Upper lobe of left lung (tissue), 4 donors: Measurements from ENCODE around the gene PRRG2.

ENCODE experiments used
- CTCF ChIP-seq, 6 experiments: fragments of 450-650 bp in 4 of 6; fragments of 200-600 bp in 2 of 6; sonication (generic) in 2 of 6; IDR thresholded peaks; one replicate each; pipeline ENCODE4 v1.5.1; 2016 to 2019; ENCODE audit warnings: antibody characterized with exemption in 6 of 6
- POLR2A ChIP-seq, 4 donors: fragments of 450-650 bp; IDR thresholded peaks; one replicate each; pipeline ENCODE4 v1.5.1; 2016 to 2017; ENCODE audit warnings: antibody characterized with exemption in 4 of 4, mild to moderate bottlenecking in 2 of 4
- POLR2AphosphoS5 ChIP-seq, 2 donors: sonication (generic); formaldehyde crosslinking; IDR thresholded peaks; one replicate each; pipeline ENCODE4 v1.5.1; 2017; ENCODE audit warnings: antibody characterized with exemption in 2 of 2

- TF ChIP-seq POLR2A (IDR thresholded peaks at IDR 0.05) (peak in 1 of 4 donors; percentile 48), CTCF (IDR thresholded peaks at IDR 0.05) (no peak), POLR2AphosphoS5 (IDR thresholded peaks at IDR 0.05) (peak in 1 of 2 donors; percentile 63)
Measured at GRCh38 chr19:49639401-49640112, 58.4 kb downstream of the PRRG2 start.
